Stimulated activated CD4-positive, alpha-beta T cell treated with anti-CD3 and anti-CD28 coated beads, Interleukin-4, amount 100 ng/mL, for 48 hours (primary cell): ENCODE results near the gene XDH.

Experiments
- DNase-seq, 2 donors: peaks; one replicate each; pipeline ENCODE4 v3.0.0-alpha.2; 2020; ENCODE audit warnings: low read depth in 2 of 2

The XDH gene

DNA sequence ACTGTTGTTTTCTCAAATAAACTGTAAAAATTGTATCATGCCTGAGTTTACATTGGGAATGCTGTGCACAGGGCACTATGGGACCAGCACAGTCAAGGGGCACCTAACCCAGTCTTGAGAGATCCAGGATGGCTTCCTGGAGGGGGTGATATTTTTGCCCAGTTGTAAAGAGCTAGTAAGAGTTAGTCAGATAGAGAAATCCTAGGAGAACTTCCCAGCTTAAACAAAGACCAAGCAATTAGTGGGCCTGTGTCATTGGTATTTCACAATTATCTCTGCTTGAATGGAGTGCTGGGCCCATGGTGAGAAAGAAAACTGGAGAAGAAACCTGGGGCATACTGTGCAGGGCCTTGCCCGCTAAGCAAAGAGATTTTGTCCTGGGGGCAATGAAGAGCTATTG is 12.2 kb downstream of the XDH start:
- DNase-seq, result no peak

DNA sequence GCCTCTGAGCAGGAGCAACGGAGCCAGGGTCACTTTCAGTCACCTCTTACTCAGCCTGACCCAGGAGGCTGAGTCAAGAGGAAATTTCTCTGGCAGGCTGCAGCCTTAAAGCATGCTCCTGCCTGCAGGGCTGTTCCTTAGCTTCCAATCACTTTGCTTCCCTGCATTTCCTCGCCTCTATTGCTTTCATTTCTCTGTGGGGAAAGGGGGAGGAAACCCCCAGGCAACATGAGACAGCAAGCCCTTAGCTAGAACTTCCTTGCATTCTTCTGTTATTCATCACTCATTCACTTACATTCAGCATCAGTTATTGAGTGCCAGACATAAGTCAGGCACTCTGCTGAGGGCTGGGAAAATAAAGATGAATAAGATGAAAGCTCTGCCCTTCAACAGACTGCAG is 13.0 kb downstream of the XDH start:
- no peak for DNase-seq

DNA sequence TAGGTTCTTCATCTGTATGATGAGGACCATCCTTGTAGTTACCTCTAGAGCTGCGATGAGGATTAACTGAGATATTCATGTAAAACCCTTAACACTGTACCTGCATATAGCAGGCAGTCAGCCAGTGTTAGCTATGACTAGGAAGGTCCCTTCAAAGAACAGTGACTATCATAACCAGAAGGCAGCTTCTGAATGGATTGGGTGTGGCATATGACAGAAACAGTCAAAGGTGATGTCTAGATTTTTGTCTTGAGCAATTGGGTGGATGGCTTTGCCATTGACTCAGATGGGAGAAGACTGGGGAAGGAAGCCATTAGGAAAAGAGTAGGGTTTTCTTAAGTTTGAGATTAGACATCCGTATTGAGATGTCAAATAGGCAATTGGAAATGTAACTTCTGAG is 15.7 kb downstream of the XDH start:
- DNase-seq, result no peak

DNA sequence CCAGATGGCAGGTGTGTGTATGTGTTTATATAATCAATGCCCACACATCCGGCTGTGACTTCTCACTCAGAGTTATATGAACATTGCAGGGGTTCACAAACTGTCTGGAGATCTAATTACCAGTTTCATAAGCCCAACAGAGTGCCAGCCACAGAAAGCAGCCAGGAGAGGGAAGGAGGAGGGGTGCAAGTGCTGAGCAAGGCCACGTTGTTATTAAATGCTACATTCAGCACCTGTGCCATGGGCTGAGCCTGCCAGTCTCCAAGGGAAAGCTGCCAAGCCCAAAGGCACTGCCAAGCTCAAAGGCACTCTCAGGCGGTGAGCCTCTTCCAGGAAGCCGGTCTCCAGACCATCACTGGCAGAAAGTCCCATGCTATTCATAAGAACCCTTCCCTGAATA is 17.4 kb downstream of the XDH start:
- no peak for DNase-seq

DNA sequence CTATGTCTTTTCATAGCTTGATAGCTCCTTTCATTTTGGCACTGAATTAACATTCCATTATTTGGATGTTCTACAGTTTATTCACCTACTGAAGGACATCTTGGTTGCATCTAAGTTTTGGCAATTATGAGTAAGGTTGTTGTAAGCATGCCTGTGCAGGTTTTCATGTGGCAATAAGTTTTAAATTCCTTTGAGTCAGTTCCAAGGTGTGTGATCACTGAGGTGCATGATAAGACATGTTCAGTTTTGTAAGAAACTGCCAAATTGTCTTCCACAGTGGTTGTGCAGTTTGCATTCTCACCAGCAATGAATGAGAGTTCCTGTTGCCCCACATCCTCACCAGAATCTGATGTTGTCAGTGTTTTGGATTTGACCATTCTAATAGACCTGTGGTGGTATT is 24.2 kb downstream of the XDH start:
- DNase-seq, result no peak

DNA sequence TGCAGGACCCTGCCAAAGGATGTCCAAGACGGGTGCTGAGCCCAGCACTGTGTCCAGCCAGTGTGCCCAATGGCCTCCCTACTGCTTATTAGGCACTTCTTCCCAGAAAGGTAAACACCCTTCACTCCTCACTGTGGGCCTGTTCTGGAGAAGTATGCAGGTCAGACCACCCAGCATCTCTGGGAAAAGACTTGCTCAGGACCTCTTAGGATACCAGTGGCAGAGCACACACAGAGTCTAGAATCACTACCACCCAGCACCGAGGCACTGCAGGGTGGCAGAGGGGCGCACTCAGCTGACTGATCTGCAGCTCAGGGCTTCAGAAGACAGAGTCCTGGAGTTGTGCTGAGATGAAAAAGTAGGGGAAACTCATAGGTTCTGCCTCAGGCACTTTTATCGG is 25.8 kb downstream of the XDH start:
- no peak for DNase-seq

DNA sequence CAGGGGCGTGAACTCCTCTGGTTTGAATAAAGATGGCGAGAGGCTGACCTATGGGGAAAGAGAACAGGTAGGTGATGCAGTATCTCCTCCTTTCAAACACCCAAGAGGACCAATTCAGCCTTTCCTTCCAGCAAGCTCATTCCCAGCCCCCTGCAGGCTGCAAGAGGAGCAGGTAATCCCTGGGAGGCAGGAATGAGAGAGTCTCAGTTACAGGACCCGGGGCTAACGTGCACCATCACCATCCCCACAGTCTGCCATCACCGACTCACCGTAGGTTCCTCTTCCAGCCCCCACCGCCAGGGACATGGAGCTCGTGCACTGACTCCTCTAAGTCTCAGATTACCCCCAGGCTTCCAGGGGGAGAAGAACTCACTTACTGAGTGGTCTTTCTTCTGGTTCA is 26.7 kb downstream of the XDH start:
- DNase-seq, result no peak

DNA sequence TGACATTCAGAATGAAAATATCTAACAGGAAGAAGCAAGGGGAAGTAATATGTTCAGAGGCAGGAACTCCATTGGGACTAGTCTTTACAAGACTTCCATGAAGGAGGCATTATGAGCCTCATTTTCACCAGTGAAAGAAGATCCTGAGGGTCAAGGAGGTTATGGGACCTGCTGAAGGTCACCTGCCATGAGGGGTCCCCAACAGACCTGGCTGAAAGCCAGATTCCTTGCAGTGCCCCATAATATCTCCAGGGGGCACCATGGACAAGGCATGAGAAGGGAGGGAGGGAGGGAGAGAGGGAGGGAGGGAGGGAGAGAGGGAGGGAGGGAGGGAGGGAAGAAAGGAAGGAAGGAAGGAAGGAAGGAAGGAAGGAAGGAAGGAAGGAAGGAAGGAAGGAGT is 27.9 kb downstream of the XDH start:
- no peak for DNase-seq

DNA sequence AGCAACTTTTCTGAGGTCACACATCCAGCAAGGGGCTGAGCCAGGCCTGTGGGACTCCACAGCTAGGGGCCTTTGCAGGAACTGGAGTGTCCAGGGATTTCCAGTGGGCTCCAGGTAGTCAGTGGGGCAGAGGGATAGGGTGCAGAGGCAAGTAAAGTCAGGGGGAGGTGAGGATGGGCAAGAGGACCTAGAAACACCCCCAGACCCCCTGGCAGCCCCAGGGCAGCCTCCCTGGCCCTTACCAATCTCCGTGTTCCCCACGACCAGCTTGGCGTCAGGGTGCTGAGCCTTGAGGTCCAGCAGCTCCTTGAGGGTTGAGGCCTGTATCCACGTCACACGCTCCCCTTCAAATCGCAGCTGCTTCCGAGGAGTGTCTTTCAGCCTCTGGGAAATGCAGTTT is 28.4 kb downstream of the XDH start:
- no peak for DNase-seq

DNA sequence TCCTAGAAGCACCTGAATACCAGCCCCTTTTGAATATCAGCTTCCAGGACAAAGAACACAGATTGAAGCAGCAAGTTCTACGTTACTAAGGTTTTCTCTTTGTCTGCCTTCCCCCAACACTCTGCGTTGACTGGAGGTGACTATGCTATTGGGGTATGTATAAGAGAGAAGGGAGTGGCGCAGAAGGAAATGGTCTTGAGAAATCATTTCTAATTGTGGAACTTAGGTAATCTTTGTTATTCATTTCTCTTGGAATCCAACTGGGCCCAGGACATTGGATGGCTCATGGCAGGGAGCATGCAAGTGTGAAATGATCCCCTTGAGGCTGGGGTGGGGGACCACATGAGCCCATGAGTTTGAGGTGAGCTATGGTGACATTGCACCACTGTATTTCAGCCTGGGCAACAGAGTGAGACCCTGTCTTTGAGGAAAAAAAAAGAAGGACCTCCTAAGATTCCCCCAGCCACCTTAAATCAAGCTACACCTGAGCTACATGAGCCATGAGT is 29.7 kb downstream of the XDH start:
- DNase-seq, result no peak

DNA sequence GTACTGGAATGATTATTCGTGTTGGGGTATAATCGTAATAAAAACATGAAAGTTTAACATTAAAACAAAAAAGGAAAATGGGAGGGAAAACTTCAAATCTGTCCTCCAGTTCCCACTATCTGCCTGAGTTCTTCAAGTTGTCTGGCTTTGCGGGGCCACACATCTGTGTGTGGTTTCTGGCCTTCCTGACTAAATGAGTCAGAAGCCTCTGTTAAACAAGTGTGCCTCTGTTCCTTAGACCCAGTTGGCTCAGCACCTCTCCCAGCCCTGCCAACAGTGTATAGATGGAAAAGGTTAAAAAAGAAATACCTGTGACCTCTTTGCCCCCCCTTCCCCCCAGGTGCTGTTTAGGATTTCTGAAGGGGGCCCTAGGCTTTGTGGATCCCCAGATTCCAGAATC is 30.2 kb downstream of the XDH start:
- DNase-seq, result no peak

DNA sequence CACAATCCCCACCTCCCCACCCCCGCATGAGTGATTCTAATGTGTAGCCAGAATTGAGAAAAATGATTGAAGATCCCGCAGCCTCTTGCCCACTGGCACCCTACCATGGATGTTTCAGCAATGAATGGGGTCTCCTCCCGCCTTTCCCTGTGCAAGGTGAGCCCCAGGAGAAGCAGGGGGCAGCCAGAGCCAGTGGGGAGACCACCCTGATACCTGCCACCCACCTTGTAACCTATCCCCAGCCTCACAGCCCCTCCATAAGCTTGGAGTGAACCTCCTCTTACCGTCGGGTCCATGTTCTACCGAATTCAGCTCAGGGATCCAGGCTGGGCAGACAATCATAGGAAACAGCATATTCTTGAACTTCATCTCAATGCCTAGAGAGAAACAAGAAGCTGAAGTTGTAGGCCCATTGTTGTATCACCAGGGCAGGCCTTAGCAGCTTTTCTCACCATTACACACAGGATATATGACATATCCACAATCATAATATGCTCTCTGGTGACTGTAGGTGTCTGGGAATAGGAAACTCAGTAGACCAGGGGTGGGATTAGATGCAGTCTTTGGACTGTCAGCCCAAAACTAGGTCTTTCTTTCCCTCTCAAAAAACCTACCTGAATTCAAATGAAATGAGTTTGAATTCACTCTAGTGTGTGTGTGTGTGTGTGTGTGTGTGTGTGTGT is 30.9 kb downstream of the XDH start:
- DNase-seq, result no peak

DNA sequence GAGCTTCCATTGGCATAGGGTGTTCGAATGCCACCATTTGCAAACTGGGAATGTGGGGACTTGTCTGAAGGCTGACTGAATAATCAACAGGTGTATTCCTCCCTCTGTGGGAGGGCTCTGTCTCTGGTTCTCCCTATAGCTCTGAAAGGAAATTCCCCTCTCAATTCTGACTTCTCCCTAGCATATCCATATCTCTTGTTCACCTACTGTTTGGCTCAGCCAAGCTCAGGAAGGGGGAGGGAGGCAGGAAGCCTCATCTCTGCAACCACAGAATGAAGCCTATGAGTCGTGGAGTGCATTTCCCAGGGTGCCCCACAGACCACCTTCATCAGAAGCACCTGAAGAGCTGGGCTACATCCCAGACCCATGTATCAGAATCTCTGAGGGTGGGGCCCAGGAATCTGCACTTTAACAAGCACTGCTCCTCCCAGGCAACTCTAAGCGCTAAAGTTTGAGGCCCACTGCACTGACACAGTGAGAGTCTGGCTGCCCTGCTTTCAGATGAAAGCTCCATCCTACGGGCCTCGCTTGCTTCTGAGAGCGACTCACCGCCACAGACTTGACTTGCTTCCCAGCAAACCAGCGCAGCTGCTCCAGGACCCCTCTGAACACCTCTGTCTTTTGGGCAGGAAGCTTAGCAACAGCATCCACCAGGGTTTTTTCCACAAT is 32.0 kb downstream of the XDH start:
- DNase-seq, result no peak

DNA sequence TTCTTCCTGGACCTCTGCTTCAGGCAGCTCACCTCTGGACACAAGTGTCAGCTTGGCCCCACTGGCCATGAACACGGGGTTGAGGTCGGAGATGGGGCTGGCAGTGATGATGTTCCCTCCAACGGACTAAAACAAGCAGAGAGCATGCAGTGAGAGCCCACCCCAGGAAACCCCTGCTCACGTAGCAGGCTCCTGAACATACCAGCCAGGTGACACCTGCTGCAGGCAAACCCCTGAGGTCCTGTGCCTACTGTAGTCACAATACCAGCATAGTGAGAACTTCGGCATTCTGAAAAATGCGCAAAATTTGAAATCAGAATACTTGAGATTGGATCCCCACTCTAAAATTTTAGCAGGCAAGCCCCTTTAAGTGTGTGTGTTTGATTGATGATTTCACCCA is 32.9 kb downstream of the XDH start:
- no peak for DNase-seq

DNA sequence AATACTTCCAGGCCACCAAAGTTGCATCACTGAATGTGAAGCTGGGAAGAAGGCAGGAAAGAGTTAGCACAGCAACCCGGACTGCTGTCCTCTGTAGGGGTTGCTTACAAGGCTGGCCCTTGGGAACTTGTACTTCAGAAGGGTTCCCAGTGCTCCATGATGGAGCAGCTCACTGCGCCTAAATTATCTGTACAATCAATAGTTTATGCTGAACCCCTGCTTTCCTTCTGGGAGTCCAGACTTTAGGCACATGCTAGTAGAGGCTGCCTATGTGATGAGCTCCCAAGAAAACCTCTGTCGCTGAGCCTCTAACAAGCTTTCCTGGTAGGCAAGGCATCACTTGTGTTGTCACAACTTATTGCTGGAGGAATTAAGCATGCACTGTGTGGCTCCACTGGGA is 34.3 kb downstream of the XDH start:
- no peak for DNase-seq

DNA sequence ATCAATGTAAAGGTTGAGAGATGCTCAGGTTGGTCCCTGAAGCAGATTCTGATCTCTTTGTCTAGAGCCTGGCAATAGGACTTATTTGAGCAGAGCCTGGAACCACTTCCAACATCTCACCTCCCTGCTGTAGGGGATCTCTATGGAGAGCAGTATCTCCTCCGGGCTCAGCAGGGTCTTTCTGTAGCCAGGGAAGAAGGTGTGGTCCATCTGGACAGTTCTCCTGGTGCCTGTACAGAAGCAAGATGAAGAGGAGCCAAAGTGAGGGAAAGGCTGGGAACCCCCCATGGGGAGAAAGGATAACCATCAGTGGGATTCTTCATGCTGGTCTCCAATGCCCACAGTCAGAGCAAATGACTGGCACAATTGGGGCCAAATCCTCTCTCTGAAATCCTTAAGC is 34.8 kb downstream of the XDH start:
- no peak for DNase-seq

DNA sequence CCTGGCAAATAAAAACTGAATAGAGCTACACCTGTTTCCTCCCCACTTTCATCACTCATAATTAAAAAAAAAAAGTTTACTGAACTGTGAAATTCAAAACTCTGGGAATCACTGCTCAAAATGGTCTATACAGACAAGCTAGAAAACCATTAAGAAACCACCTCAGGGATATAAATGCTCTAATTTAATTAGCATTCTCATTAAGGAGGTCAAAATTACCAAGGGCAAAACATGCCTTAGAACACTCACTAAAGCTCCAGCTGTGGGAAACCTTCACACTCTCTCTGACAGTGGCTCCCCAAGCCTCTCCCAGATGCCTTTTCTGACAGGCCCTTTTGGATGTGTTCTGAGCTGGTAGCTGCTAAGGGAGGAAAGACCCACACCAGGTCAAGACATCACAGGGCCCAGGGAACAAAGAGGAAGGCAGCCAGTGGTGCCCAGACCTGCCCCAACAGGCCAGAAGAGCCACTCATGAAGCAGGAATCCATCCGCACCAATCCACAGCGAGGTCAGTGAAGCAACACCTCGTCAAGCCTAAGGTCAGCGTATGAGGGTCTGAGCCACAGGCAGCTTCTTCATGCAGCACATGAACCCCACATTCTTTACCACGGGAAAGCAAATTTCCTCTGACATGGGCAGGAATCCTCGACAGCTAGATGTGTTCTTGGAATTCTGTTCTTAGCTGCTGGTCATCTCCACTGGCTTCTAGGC is 35.6 kb downstream of the XDH start:
- DNase-seq, result no peak

DNA sequence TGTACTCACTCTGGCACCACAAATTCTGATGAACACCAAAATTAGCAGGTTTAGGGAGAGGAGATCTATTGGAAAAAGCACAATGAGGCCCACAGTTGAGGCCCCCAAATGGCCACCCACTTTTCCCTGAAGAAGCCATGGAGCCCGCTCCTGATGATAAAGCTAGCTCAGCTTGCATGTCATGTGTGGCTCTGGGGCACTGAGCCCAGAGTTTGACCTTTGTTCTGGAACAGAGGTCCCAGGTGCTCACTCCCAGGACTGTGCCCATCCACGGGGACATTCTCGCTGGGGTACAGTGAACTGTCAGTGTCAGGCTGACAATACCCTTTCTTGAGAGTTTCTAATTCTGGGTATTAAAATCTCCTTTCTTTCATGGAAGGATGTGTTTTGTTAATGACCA is 36.2 kb downstream of the XDH start:
- DNase-seq, result no peak

DNA sequence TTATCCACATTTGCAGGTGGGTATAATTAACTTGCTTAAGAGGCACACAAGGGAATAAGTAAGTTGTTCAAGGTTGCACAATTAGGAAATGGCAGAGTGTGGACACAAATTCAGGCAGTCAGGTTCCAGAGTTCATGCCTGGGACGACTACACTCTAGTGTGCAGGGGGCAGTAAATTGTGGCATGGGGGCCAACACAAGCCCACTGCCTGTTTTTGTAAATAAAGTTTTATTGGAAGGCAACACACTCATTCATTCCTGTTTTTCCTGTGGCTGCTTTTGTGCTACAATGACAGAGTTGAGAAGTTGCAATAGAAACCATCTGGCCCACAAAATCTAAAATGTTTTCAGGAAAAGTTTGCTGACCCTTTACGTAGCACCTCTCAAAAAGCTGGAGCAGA is 41.4 kb downstream of the XDH start:
- no peak for DNase-seq

DNA sequence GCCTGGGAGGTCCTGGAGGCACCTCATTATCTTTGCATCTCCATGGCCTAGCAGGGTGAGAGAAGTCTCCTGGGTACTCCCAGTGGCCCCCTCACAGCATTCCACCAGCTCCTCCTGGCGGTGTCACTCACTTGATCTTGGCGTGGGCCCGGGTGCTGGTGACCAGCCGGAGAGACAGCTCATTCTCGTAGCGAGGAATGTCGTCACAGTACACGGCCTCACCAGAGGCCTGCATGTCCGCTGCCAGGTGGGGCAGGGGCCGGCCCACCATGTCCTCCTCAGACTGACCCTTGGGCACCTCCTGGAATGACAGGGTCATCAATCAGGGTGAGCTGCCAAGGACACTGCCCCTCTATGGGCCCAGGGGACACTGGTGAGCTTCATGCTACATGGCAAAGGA is 42.4 kb downstream of the XDH start:
- DNase-seq, result no peak

DNA sequence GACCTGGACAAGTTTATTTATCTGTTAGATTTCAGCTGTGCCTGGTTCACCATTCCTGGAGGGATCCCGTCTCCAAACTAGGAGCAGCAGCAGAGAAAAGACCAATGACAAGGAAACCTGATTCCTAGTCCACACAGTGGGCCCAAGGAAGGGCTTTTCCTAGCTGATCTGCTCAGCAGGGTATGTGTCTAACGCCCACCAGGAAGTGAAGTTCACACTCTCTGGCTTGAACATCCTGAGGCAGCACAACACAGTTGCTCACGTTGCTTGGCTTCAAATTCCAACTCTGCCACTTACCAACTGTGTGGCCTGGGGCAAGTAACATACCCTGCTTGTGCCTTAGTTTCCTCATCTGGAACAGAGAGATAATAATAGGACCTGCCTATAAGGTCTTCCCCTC is 42.9 kb downstream of the XDH start:
- no peak for DNase-seq

DNA sequence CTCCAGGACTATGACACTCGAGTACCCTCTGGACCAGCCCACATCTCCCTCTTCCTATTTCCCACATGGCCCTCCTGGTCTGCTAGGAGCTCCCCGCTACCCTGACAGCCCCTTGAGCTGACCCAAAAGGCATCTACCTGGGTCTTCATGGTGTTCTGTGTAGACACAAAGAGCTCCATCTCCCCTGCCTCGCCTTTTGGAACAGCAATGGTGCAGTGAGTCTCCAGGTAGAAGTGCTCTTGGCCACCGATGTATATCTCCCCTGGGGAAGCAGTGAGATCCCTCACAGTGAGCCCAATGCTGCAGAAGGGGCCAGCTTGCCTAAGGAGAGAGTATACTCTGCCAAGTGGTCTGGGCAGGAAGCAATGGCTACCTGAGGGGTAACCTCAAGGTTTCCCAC is 47.8 kb downstream of the XDH start:
- no peak for DNase-seq

DNA sequence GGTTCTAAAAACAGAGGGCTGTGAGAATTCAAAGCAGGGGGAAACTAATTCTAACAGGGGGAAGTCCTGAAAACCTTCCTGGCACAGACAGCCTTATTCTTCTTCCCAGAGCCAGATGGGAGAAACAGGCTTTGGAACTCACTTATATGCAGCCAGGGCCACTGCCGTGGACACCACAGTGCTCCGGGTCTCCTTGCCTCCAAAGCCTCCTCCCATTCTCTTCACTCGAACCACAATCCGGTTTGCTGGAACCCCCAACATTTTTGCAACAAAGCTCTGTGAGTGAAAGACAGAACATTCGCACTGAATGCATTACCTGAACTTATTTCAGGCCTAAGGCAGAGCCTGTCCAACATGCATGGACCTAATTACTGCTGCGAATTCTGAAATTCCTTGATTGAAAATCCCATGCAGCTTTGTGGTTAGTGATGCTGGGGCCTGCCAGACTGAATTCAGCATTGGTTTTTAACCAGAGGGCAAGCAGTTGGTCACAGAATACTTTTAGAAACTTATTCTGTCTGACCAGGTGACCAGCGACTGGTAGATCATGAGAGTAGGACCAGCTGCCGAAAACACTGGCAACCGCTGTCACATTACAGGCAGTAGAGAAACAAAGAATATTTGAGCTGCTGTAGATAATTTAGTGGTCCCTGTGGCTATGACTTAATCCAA is 48.6 kb downstream of the XDH start:
- no peak for DNase-seq
